Regular cardiac myocyte (primary cell): Measurements from ENCODE around the gene UROS. TPM values are rescaled to one million over a fixed set of nuclear protein-coding genes. Genes with fewer than 3 reads are reported as not detected.

Experiments
- total RNA-seq: library from RNA; depleted of rRNA; stranded (reverse); fragments of >200 nt; gene quantifications from 2 replicates; pipeline ENCODE4 v1.2.3, GENCODE V29; 2014

UROS gene
- 57.8 and 71.7 TPM in 2 replicates for total RNA-seq

GRCh38 chr10:125822878-125823662, at the start of gene UROS, which contains the start of gene BCCIP:
UROS (minus strand) TSS chr10:125823258; CDS start chr10:125816499, 6,759 bp downstream.
BCCIP (plus strand) TSS chr10:125823546; CDS start chr10:125823558, 12 bp downstream.

GRCh38 chr10:125775491-125776106, 47.5 kb downstream of the UROS start, which contains the start of gene MMP21:
MMP21 (minus strand) TSS chr10:125775821; CDS start chr10:125775821, 0 bp downstream.

Other genes with a start within 250 kb of the UROS start
- not detected in 2 replicates for gene TEX36, start 140.1 kb downstream of the UROS start, total RNA-seq
- 20.9 and 25.9 TPM in 2 replicates for gene EDRF1, start 103.5 kb downstream of the UROS start, total RNA-seq
- 0.28 TPM in 1 of 2 replicates, not detected in the other for gene MMP21, start 47.4 kb downstream of the UROS start, total RNA-seq
- 38.3 and 106 TPM in 2 replicates for gene BCCIP, start 288 bp upstream of the UROS start, total RNA-seq
- gene DHX32, start 58.0 kb upstream of the UROS start, total RNA-seq, result 34.5 and 57.5 TPM in 2 replicates
- 5.4 and 22.0 TPM in 2 replicates for gene FANK1, start 73.3 kb upstream of the UROS start, total RNA-seq